Activated CD4-positive, alpha-beta T cell treated with anti-CD3 and anti-CD28 coated beads, Interleukin-2, amount 50 U/mL, for 4 hours (primary cell): ENCODE results near the gene SHANK2.

Source experiments
- DNase-seq, 2 experiments: peaks; one replicate each; pipeline ENCODE4 v3.0.0-alpha.2; 2020

SHANK2 gene

GRCh38 chr11:71268706-71269321 lies 16.4 kb upstream of the SHANK2 start:
- DNase-seq: no peak

GRCh38 chr11:71267807-71268421 lies 15.5 kb upstream of the SHANK2 start:
- DNase-seq: no peak

GRCh38 chr11:71266114-71266833 lies 13.9 kb upstream of the SHANK2 start:
- no peak for DNase-seq

GRCh38 chr11:71265559-71266092 lies 13.2 kb upstream of the SHANK2 start:
- no peak for DNase-seq

- DNase-seq: no peak
Observed at GRCh38 chr11:71263386-71263785, 11.0 kb upstream of the SHANK2 start.

- DNase-seq: no peak
Observed at GRCh38 chr11:71255800-71256479, 3.6 kb upstream of the SHANK2 start.

GRCh38 chr11:71255323-71255722 lies 2.9 kb upstream of the SHANK2 start:
- DNase-seq: no peak

- no peak for DNase-seq
Observed at GRCh38 chr11:71253794-71254193, 1.4 kb upstream of the SHANK2 start.

GRCh38 chr11:71252770-71253730 lies 673 bp upstream of the SHANK2 start:
- no peak for DNase-seq

- no peak for DNase-seq
Observed at GRCh38 chr11:71251761-71252268, 562 bp downstream of the SHANK2 start.

- DNase-seq: no peak
Observed at GRCh38 chr11:71251151-71251721, 1.1 kb downstream of the SHANK2 start.

- no peak for DNase-seq
Observed at GRCh38 chr11:71250523-71251150, 1.7 kb downstream of the SHANK2 start.

GRCh38 chr11:71249301-71249700 lies 3.1 kb downstream of the SHANK2 start:
- DNase-seq: no peak

- no peak for DNase-seq
Observed at GRCh38 chr11:71248656-71249055, 3.7 kb downstream of the SHANK2 start.

GRCh38 chr11:71248251-71248570 lies 4.2 kb downstream of the SHANK2 start:
- no peak for DNase-seq

- DNase-seq: no peak
Observed at GRCh38 chr11:71247551-71248250, 4.7 kb downstream of the SHANK2 start.

- no peak for DNase-seq
Observed at GRCh38 chr11:71246559-71246958, 5.8 kb downstream of the SHANK2 start.

GRCh38 chr11:71245601-71246391 lies 6.6 kb downstream of the SHANK2 start:
- DNase-seq: no peak

GRCh38 chr11:71244116-71244810 lies 8.1 kb downstream of the SHANK2 start:
- no peak for DNase-seq
